ENCODE results near the gene PPP1R2B. TPM values are rescaled to one million over a fixed set of nuclear protein-coding genes. Genes with fewer than 3 reads are reported as not detected.

Gene PPP1R2B
- total RNA-seq, result 0.22 and 0.34 TPM in 2 replicates

GRCh38 chr5:156850206-156850751, at the start of gene PPP1R2B:
TSS of gene PPP1R2B (plus strand) at chr5:156850295. CDS start at chr5:156850563, 268 bp downstream.

Other genes starting within 250 kb of the PPP1R2B start
- gene TIMD4, start 112.9 kb downstream of the PPP1R2B start, total RNA-seq, result not detected in 2 replicates
- not detected in 2 replicates for gene HAVCR1, start 208.8 kb downstream of the PPP1R2B start, total RNA-seq

All from dermis lymphatic vessel endothelial cell (primary cell).